Stimulated activated CD4-positive, alpha-beta T cell treated with anti-CD3 and anti-CD28 coated beads, Interleukin-15, amount 100 ng/mL, for 1 hour (primary cell): ENCODE data around the gene WFDC6.
"Not testable (repeated sequence)": the region's sequence is repeated elsewhere in the genome, so short reads cannot be mapped to it uniquely, and the experiment has no call there.

Experiments
- DNase-seq, 2 donors: peaks; one replicate each; pipeline ENCODE4 v3.0.0-alpha.2; 2020; ENCODE audit warnings: low read depth in 1 of 2, low spot score in 1 of 2

The WFDC6 gene

GRCh38 chr20:45539382-45539781 lies at the start of gene WFDC6:
TSS of gene WFDC6 (minus strand) at chr20:45539482. CDS start at chr20:45539407, 75 bp downstream.
- no peak for DNase-seq

GRCh38 chr20:45588800-45589199 lies 49.5 kb upstream of the WFDC6 start:
- no peak for DNase-seq

- DNase-seq, result not testable (repeated sequence)
Measured at GRCh38 chr20:45585986-45586385, 46.7 kb upstream of the WFDC6 start.

GRCh38 chr20:45584294-45584693 lies 45.0 kb upstream of the WFDC6 start:
- not testable (repeated sequence) for DNase-seq

- no peak for DNase-seq
Measured at GRCh38 chr20:45583502-45583901, 44.2 kb upstream of the WFDC6 start.

- DNase-seq, result no peak
Measured at GRCh38 chr20:45581702-45582101, 42.4 kb upstream of the WFDC6 start.

- no peak for DNase-seq
Measured at GRCh38 chr20:45579184-45579583, 39.9 kb upstream of the WFDC6 start, which contains the start of gene WFDC8. TSS of gene WFDC8 (minus strand) at chr20:45579284. CDS start at chr20:45579247, 37 bp downstream.

GRCh38 chr20:45578231-45578630 lies 38.9 kb upstream of the WFDC6 start:
- no peak for DNase-seq

GRCh38 chr20:45576995-45577394 lies 37.7 kb upstream of the WFDC6 start:
- no peak for DNase-seq

- no peak for DNase-seq
Measured at GRCh38 chr20:45575931-45576330, 36.6 kb upstream of the WFDC6 start.

- not testable (repeated sequence) for DNase-seq
Measured at GRCh38 chr20:45569650-45570049, 30.4 kb upstream of the WFDC6 start.

GRCh38 chr20:45564760-45565276 lies 25.5 kb upstream of the WFDC6 start:
- DNase-seq, result no peak

- no peak for DNase-seq
Measured at GRCh38 chr20:45555198-45555597, 15.9 kb upstream of the WFDC6 start.

GRCh38 chr20:45552456-45552855 lies 13.2 kb upstream of the WFDC6 start:
- DNase-seq, result no peak

GRCh38 chr20:45550765-45551164 lies 11.5 kb upstream of the WFDC6 start:
- DNase-seq, result no peak

GRCh38 chr20:45548410-45548809 lies 9.1 kb upstream of the WFDC6 start:
- DNase-seq, result no peak

- DNase-seq, result no peak
Measured at GRCh38 chr20:45547206-45547770, 8.0 kb upstream of the WFDC6 start, which contains the start of gene EPPIN. TSS of gene EPPIN (minus strand) at chr20:45547401. CDS start at chr20:45547357, 44 bp downstream.

- DNase-seq, result no peak
Measured at GRCh38 chr20:45545754-45546453, 6.6 kb upstream of the WFDC6 start.

GRCh38 chr20:45545351-45545750 lies 6.1 kb upstream of the WFDC6 start:
- no peak for DNase-seq

- DNase-seq, result no peak
Measured at GRCh38 chr20:45538209-45538799, 978 bp downstream of the WFDC6 start.

GRCh38 chr20:45527294-45527693 lies 12.0 kb downstream of the WFDC6 start:
- no peak for DNase-seq

GRCh38 chr20:45523821-45524220 lies 15.5 kb downstream of the WFDC6 start:
- no peak for DNase-seq
